Hematopoietic multipotent progenitor cell treated with erythropoietin and hydrocortisone succinate and interleukin-3 and kit ligand, for 8 days (in vitro differentiated cells): ENCODE results near the gene NCAPH2.
"Not testable (repeated sequence)": the region's sequence is repeated elsewhere in the genome, so short reads cannot be mapped to it uniquely, and the experiment has no call there.

ENCODE experiments used
- DNase-seq: peaks from one replicate; pipeline ENCODE4 v3.0.0-alpha.2; 2015

Gene NCAPH2

GRCh38 chr22:50531546-50531961, 23.5 kb downstream of the NCAPH2 start:
- DNase-seq: no peak

- no peak for DNase-seq
Observed at GRCh38 chr22:50531962-50532674, 24.1 kb downstream of the NCAPH2 start.

DNA sequence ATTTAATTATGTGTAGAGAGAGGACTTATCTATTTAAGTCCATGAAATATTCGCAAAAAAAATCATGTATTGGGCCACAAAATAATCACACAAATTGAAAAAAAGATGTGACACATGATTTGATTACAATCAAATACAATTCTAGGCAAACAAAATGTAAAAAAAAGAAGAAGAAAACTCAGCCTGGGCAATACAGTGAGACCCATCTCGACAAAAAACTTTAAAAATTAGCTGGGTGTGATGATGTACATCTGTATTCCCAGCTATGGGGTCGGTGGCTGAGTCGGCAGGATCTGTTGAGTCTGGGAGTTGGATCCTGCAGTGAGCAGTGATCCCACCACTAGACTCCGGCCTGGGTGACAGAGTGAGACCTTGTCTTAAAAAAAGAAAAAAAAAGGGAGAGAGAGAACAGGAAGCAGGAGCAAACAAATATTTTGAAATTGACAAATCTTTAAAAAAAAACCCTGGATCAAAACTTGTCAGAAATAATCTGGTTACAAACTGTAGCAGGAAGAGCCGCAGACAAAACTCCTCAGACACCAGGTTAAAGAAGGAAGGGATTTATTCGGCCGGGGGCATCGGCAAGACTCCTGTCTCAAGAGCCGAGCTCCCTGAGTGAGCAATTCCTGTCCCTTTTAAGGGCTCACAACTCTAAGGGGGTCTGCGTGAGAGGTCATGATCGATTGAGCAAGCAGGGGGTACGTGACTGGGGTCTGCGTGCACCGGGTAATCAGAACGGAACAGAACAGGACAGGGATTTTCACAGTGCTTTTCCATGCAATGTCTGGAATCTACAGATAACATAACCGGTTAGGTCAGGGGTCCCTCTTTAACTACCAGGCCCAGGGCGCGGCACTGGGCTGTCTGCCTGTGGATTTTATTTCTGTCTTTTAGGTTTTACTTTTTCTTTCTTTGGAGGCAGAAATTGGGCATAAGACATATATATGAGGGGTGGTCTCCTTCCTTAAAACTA, 25.1 kb downstream of the NCAPH2 start:
- DNase-seq: no peak

GRCh38 chr22:50533856-50534711, 26.1 kb downstream of the NCAPH2 start:
- not testable (repeated sequence) for DNase-seq

- no peak for DNase-seq
Observed at GRCh38 chr22:50535113-50535512, 27.1 kb downstream of the NCAPH2 start.

GRCh38 chr22:50536226-50536625, 28.2 kb downstream of the NCAPH2 start:
- no peak for DNase-seq

DNA sequence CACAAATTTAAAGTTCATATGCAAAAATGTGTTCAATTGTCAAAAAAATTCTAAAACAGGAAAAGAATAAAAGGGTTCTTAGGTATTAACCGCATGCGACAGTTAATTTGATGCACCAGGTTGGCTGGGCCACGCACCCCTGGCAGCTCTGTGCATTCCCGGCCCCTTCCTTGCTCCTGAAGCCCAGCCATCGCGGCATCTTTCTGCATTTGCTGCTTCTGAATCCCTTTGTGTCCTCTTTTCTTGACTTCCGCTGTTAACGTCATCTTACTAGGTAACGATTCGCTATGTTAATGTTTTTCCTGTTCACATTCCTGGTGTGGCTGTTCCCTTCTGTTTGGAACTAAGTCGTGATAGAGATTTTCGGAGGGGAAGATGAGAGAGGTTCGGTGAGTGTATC, 29.7 kb downstream of the NCAPH2 start:
- DNase-seq: no peak

DNA sequence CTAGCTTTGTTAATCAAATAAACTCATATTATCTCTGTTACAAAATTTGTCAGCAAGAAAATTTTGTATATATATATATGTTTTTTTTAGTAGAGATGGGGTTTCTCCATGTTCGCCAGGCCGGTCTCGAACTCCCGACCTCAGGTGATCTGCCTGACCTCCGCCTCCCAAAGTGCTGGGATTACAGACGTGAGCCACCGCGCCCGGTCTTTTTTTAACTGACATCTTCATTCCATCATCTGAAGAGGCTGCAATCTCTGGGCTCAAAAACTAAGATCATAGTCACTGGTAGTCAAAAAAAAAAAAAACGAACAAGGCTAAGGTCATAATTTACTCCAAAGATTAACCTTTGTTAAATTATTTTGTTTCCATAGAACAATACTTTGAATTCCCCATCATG, 32.4 kb downstream of the NCAPH2 start:
- DNase-seq: no peak

DNA sequence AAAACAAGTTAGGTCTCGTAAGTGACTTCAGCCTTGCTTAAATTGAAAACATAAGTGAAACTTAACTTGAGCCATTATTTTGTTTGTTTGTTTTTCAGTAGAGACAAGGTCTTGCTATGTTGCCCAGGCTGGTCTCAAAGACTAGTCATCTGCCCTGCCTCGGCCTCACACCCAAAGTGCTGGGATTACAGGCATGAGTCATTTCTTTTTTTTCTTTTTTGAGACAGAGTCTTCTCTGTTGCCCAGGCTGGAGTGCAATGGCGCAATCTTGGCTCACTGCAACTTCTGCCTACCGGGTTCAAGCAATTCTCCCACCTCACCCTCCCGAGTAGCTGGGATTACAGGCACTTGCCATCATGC, 33.6 kb downstream of the NCAPH2 start:
- not testable (repeated sequence) for DNase-seq

- no peak for DNase-seq
Observed at GRCh38 chr22:50542416-50542927, 34.4 kb downstream of the NCAPH2 start.

DNA sequence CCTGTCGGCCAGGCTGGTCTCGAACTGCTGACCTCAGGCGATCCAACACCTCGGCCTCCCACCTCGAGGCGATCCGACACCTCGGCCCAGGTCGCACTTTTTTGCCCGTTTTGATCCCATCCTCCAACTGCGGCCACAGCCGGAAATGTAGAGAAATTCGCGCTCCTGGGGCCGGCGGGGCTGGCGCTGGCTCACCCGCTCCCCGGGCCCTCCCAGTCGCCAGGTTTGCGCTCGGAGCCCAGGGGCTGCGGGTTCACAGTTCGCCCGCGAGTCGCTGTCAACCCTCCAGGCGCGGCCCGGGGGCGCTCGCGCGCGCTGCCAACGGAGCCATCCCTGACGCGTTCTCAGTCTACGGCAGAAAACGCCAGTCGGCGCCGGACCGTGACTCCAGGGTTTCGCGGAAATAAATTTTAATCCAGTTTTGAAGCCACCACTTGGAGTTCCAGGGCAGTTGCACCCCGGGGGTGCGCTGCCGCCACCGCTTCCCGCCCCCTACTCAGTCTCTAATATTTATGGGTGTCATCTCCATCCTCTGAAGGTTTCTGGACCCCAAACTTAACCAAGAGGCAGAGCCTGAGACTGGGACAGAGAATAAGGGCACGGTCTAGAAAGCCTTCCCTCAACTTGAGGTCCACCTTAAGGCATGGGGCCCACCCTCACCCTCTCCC, 36.2 kb downstream of the NCAPH2 start:
- DNase-seq: peak; percentile 65

GRCh38 chr22:50544746-50545253, 36.8 kb downstream of the NCAPH2 start:
- DNase-seq: no peak

- no peak for DNase-seq
Observed at GRCh38 chr22:50545522-50546325, 37.7 kb downstream of the NCAPH2 start, which contains the start of gene KLHDC7B. KLHDC7B (plus strand) TSS chr22:50545899; CDS start chr22:50546244, 345 bp downstream.

DNA sequence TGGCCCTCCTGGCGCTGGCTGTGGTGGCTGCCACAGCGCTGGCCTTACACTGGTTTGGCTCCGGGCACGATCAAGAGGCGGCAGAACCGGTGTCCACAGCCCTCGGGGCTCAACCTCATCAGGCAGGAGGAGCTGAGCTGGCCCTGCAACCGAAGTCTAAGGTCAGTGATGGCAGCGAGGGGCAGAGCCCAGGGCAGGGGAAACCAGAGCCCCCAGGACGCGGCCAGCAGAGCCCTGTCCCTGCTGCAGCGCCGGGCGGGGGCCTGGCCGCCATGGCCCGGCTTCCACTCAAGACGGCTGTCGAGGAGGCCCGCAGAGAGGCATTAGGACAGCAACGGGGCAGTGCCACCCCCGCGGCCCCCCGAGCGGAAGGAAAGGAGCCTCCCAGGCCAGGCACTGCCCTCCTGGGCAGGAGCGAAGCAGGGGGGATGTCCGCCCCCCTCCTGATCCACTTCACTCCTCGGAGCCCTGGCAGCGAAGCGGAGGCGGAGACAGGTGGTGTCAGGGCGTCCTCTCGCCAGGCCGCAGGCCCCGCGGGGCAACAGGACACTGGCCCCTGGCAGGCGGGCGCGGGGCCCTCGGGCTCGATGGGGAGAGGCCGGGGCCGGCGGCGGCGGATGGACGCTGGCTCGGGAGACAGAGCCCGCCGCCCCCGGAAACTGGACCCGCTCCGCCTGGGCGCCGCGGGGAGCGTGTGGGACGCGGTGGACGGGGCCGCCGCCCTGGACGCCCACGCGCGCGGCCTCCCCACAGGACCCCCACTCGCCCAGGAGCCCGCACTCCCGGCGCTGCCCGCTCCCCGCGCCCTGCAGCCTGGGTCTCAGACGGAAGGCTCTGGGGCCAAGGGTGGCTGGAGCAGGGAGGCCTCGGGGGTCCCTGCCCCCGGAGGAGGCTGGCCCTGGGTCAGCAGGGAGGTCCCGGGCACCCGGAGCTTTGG, 38.6 kb downstream of the NCAPH2 start:
- no peak for DNase-seq

GRCh38 chr22:50547263-50547985, 39.4 kb downstream of the NCAPH2 start:
- no peak for DNase-seq

- no peak for DNase-seq
Observed at GRCh38 chr22:50548040-50548920, 40.3 kb downstream of the NCAPH2 start.

GRCh38 chr22:50548921-50549790, 41.1 kb downstream of the NCAPH2 start:
- no peak for DNase-seq
